Mononuclear cell (primary cell): ENCODE measurements around the gene PNCK. TPM values are rescaled to one million over a fixed set of nuclear protein-coding genes. Genes with fewer than 3 reads are reported as not detected.
"Not testable (repeated sequence)": the region's sequence is repeated elsewhere in the genome, so short reads cannot be mapped to it uniquely, and the experiment has no call there.

ENCODE experiments used
- H3K27me3 ChIP-seq: 2 replicates; pipeline ENCODE4 v1.6.0; 2011; ENCODE audit warnings: low read length, control low read depth; ENCODE audit not compliant: insufficient read depth
- H3K4me1 ChIP-seq: 2 replicates; pipeline ENCODE4 v1.5.1; 2011; ENCODE audit warnings: mild to moderate bottlenecking, low read length, control low read depth; ENCODE audit not compliant: insufficient read depth
- H3K4me3 ChIP-seq: 2 replicates; pipeline ENCODE4 v1.5.1; 2011; ENCODE audit warnings: mild to moderate bottlenecking, low read length, moderate library complexity
- H3K9me3 ChIP-seq: 2 replicates; pipeline ENCODE4 v1.5.1; 2011; ENCODE audit warnings: low read depth, mild to moderate bottlenecking, control low read depth, low read length
- total RNA-seq: library from RNA; depleted of rRNA; stranded (reverse); fragments of >200 nt; gene quantifications from one replicate; pipeline ENCODE4 v1.2.3, GENCODE V29; 2012

The PNCK gene
- total RNA-seq, 1 donor: 0.52 TPM

- H3K9me3 ChIP-seq: not testable (repeated sequence)
Observed at GRCh38 chrX:153683486-153683885, 9.9 kb upstream of the PNCK start.

GRCh38 chrX:153681175-153681574 lies 7.6 kb upstream of the PNCK start:
- Histone ChIP-seq H3K4me3 (no peak overlapping the region), H3K27me3 (no peaks in the 10 kb centered on the region), H3K4me1 (no peaks in the 10 kb centered on the region), H3K9me3 (no peaks in the 10 kb centered on the region)

More at GRCh38 chrX:153683486-153683885, 9.9 kb upstream of the PNCK start:
- not testable (repeated sequence) for H3K27me3 ChIP-seq, H3K4me1 ChIP-seq, H3K4me3 ChIP-seq

GRCh38 chrX:153674219-153674851 lies 722 bp upstream of the PNCK start:
- H3K27me3 ChIP-seq: peaks cover 4% of the 10 kb centered on the region
- H3K4me1 ChIP-seq: no peaks in the 10 kb centered on the region
- no peak overlapping the region for H3K4me3 ChIP-seq
- H3K9me3 ChIP-seq: no peaks in the 10 kb centered on the region

- Histone ChIP-seq H3K4me1 (no peaks in the 10 kb centered on the region), H3K4me3 (no peak overlapping the region), H3K9me3 (no peaks in the 10 kb centered on the region), H3K27me3 (peaks cover 4% of the 10 kb centered on the region)
Observed at GRCh38 chrX:153672531-153673427, 834 bp downstream of the PNCK start.

- H3K9me3 ChIP-seq: no peaks in the 10 kb centered on the region
- no peaks in the 10 kb centered on the region for H3K4me1 ChIP-seq
- peaks cover 4% of the 10 kb centered on the region for H3K27me3 ChIP-seq
- no peak overlapping the region for H3K4me3 ChIP-seq
Observed at GRCh38 chrX:153671589-153672530, 1.8 kb downstream of the PNCK start.

GRCh38 chrX:153670748-153671588 lies 2.6 kb downstream of the PNCK start:
- Histone ChIP-seq H3K4me3 (no peak overlapping the region), H3K9me3 (no peaks in the 10 kb centered on the region), H3K4me1 (no peaks in the 10 kb centered on the region), H3K27me3 (peaks cover 4% of the 10 kb centered on the region)

GRCh38 chrX:153669901-153670731 lies 3.5 kb downstream of the PNCK start:
- no peaks in the 10 kb centered on the region for H3K9me3 ChIP-seq
- H3K4me1 ChIP-seq: no peaks in the 10 kb centered on the region
- H3K4me3 ChIP-seq: no peak overlapping the region
- H3K27me3 ChIP-seq: peaks cover 4% of the 10 kb centered on the region

GRCh38 chrX:153669174-153669890 lies 4.3 kb downstream of the PNCK start:
- H3K4me3 ChIP-seq: no peak overlapping the region
- no peaks in the 10 kb centered on the region for H3K4me1 ChIP-seq
- no peaks in the 10 kb centered on the region for H3K27me3 ChIP-seq

GRCh38 chrX:153668423-153669173 lies 5.0 kb downstream of the PNCK start:
- no peaks in the 10 kb centered on the region for H3K9me3 ChIP-seq
- no peaks in the 10 kb centered on the region for H3K4me1 ChIP-seq
- no peaks in the 10 kb centered on the region for H3K27me3 ChIP-seq
- H3K4me3 ChIP-seq: no peak overlapping the region

More at GRCh38 chrX:153669174-153669890, 4.3 kb downstream of the PNCK start:
- H3K9me3 ChIP-seq: no peaks in the 10 kb centered on the region

GRCh38 chrX:153667956-153668396 lies 5.6 kb downstream of the PNCK start:
- H3K27me3 ChIP-seq: no peaks in the 10 kb centered on the region
- H3K9me3 ChIP-seq: no peaks in the 10 kb centered on the region
- no peaks in the 10 kb centered on the region for H3K4me1 ChIP-seq
- no peak overlapping the region for H3K4me3 ChIP-seq

GRCh38 chrX:153667281-153667955 lies 6.2 kb downstream of the PNCK start:
- Histone ChIP-seq H3K9me3 (no peaks in the 10 kb centered on the region), H3K4me1 (no peaks in the 10 kb centered on the region), H3K4me3 (no peak overlapping the region), H3K27me3 (no peaks in the 10 kb centered on the region)

GRCh38 chrX:153665726-153666306 lies 7.8 kb downstream of the PNCK start:
- Histone ChIP-seq H3K9me3 (no peaks in the 10 kb centered on the region), H3K4me1 (no peaks in the 10 kb centered on the region), H3K27me3 (peaks cover 10% of the 10 kb centered on the region), H3K4me3 (no peak overlapping the region)
